Fibroblast of the conjunctiva (primary cell): Measurements from ENCODE around the gene JAZF1.
A peak's percentile ranks its signal among the peaks of the same experiment; 100 is the strongest.

ENCODE experiments used
- DNase-seq: peaks from one replicate; pipeline ENCODE4 v3.0.0-alpha.2; 2010; ENCODE audit warnings: low read depth

Gene JAZF1

GRCh38 chr7:28106321-28106829 is 74.2 kb downstream of the JAZF1 start:
- DNase-seq = no peak

DNA sequence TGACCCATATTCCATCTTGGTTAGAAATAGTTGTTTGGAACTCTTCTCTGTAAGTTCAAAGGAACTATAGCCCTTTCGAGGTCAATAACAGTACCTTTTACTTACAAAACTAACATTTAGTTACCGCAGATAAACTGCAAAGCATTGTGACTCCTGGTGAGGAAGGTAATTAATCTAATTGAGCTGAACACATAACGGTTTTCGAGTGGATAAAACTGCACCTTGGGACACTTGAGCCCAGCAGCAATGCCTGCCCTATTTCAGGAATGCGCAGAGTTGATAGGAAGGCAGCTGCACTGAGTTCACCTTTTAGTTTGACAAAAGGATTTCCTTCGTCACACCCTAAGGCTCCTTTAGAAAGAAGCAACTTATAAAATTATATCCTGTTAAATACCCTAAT is 75.4 kb downstream of the JAZF1 start:
- DNase-seq = no peak

DNA sequence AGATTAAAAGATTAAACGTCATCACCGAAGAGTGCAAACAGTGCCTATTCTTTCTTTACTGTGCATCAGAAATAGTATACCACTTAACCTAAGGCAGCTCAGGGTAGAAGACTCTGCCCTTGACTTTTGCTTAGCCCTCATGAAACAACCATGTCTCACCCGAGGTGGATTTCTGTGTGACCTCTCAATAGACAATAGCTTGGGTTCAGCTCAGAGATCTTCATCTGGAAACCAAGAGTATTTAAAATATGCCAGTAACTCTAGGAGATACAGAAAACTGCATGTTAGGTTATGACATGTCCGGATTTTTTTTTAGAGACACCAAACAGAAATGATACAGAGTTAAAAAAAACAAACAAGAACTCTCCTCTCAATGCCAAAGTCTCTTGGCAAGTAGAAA is 75.8 kb downstream of the JAZF1 start:
- no peak for DNase-seq

GRCh38 chr7:28104041-28104541 is 76.5 kb downstream of the JAZF1 start:
- DNase-seq = no peak

DNA sequence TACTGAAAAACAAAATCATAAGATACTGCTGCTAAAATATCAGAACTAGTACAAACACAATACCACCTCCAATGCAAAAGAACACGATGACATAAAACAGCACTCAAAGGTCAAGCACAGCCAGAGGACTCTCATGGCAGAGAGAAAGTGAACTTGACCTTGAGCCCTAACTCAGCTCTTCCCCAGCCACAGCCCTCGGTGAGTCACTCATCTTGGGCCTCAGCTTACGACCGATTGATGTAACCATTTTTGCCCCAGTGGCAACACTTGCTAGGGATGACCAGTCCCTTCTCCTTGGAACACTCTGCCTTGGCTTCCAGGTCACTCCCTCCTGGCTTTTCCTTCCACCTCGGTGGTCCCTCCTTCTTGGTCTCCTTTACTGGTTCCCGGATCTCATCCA is 77.8 kb downstream of the JAZF1 start:
- DNase-seq = peak; percentile 63

- DNase-seq = peak; percentile 65
Observed at GRCh38 chr7:28096713-28097112, 83.9 kb downstream of the JAZF1 start.

- no peak for DNase-seq
Observed at GRCh38 chr7:28095231-28095630, 85.4 kb downstream of the JAZF1 start.

DNA sequence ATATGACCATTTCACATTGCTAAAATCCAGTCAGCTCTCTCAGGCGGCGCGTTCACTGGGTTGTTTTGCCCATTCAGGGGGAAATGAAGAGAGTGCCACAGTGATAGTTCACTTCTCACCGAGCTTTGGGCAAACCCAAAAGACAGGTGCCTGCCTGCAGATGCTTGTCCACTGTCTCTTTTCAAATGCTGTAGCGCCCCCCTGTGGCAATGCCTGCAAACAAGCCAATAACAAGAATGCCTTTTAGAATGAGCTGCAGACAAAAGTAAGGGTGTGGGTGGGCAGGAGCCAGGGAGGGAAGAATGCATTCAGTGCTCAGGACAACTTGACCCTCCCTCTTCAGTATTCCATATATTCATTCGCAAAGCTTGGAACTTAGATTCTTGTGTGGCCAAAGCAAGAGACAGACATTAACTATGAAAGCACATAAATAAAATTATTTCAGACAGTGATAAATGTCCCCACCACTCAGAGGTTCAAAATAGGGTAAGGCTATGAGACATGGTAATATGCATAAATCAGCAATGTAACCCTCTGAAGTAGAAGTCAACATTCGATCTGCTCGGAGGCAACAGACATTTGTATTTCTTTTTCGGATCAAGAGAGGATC is 86.9 kb downstream of the JAZF1 start:
- DNase-seq = no peak

DNA sequence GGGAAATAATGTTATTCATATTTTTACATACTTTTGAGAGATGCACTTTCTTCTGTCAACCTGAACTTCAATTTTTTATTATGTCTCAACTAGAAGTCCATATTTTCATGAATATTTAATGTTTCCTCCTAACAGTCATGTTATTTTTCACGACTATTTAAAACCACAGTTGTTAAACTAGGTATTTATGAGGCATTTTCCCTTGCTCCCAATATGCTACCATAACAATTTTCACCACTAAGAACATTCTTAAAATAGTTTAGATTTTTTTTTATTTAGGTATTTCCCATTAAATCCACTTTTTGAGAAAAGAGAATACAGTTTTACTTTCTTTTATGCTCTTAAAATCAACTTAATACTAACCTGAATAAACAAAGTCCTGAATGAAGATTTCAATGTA is 89.4 kb downstream of the JAZF1 start:
- no peak for DNase-seq

DNA sequence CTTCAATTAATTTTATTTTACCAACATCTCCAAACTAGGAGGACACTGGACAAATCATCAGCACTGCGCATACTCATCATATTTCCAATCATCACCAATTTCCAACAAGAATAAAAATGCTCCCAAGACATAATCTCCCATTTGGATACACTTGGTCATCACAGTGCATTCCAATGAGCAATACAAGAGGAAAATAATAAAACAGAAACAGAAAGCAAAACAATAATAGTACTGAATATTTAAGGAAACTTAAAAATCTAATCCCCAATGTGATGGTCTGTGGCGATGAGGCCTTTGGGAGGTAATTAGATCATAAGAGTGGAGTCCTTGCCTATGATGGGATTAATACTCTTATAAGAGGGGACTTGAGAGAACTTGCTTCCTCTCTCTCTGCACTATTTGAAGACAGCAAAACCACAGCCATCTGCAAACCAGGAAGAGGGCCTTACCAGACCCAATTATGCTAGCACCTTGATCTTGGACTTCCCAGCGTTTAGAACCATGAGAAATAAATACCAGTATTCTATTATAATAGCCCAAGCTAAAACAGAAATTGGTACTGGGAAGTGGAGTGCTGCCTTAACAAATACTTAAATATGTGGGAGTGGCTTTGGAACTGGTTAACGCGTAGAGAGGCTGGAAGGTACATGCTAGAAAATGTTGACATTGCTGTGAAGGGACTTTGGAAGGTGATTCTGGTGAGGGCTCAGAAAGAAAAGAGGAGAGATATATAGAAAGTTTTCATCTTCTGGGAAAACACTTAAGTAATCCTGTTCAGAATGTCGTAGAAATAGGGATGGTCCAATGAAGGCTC is 91.5 kb downstream of the JAZF1 start:
- no peak for DNase-seq

DNA sequence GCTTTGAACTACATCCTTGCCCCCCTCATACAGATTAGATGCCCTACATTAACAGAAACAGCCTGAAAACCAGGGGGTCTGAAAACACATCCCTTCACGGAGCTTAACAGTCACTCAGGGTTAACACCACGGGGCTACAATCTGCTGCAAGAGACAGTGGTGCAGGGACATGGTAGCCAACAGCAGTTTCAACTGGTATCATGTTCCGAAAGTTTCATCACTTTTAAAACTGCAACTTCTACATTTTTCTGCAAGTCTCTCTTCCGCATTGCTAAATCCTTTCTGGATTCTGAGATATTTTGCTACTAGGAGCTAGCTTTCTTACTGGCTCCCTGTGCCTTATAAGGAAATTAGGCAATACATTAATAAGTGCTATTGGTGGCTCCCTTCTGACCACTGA is 92.6 kb downstream of the JAZF1 start:
- DNase-seq = no peak

GRCh38 chr7:28086198-28086597 is 94.4 kb downstream of the JAZF1 start:
- DNase-seq = no peak

GRCh38 chr7:28083998-28084985 is 96.3 kb downstream of the JAZF1 start:
- DNase-seq = no peak

DNA sequence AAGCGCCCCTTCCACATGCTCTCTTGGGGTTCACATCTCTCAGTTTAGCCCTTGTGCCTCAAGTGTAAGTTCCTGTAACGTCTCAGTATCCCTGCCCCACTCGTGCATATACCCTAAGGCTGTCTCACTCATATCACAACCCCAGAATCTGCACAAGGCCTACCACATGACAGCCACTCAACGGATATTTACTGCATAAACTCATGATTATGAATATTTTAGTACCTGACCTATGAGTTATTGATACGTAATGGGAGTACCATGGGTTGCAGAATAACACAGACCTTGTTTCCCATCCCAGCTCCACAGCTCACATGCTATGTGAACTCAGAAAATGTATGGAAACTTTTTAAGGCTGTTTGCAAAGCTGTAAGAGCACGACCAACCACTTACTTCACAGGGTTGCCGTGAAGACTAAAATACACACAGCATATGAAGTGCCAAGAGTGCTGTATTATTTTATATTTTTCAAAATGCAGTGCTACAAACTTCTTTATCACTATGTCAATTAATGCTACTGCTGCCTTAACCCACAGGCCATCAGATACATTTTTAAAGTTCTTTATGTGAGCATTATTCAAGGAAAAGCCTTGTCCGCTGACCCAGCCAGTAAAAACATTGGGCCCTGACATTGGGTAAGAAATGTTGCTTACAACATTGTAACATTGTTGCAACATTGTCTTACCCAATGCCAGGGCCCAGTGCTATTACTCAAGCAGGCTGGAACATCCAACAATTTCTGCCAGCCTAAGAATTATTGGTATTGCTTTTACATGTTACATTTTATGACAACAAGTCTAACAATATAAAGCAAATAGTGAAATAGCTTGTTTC is 97.2 kb downstream of the JAZF1 start:
- peak; percentile 81 for DNase-seq

- DNase-seq = no peak
Observed at GRCh38 chr7:28082071-28082470, 98.5 kb downstream of the JAZF1 start.

- no peak for DNase-seq
Observed at GRCh38 chr7:28081016-28081415, 99.6 kb downstream of the JAZF1 start.

DNA sequence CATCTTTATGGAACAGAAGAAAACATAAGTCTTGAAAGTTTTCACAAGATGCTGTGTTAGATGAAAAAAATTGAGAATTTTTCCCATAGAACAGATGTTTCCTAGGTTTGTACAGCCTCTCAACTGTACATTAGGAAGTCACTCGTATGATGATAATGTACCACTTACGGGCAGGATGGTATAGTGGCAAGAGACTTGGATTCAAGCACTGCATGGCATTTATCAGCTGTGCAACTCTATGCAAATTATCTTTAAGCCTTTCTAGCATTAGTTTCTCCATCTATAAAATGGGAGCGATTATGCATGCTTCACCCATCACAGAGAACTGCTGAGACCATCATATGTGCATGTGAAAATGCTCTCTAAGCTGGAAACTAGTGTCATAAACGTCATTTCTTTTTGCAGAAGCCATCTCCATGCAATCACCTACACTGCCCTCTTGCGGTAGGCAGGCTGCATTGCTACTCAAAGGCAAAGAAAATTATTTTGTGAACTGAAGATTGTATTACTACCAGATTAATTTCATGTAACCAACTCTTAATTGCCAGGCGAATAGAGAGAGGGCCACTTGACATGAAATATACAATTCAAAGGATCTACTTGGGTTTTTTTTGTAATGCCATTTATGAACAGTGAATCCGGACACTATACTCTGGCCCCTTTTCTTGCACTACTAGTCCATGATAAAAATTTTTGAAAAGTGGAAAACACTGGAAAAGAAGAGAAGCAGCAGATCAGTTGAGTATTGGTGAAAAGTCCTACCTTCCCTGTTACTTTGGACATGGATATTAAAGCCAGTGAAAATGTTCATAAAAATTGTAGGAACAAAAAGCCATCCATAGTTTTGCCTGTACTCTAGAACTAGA is 102.3 kb downstream of the JAZF1 start:
- no peak for DNase-seq

GRCh38 chr7:28077616-28078015 is 103.0 kb downstream of the JAZF1 start:
- no peak for DNase-seq

GRCh38 chr7:28076423-28077200 is 104.0 kb downstream of the JAZF1 start:
- no peak for DNase-seq
